Middle frontal gyrus (tissue), 1 donor: ENCODE results near the gene HTRA3.

Experiments used
- DNase-seq: peaks from one replicate; pipeline ENCODE4 v3.0.0-alpha.2; 2015; ENCODE audit warnings: low spot score; ENCODE audit errors: extremely low spot score

HTRA3 gene

GRCh38 chr4:8291701-8292477 is 22.3 kb downstream of the HTRA3 start:
- no peak for DNase-seq

- no peak for DNase-seq
Observed at GRCh38 chr4:8292478-8293107, 23.0 kb downstream of the HTRA3 start.

- no peak for DNase-seq
Observed at GRCh38 chr4:8293131-8293975, 23.8 kb downstream of the HTRA3 start.

- no peak for DNase-seq
Observed at GRCh38 chr4:8294036-8294435, 24.5 kb downstream of the HTRA3 start.

- DNase-seq: no peak
Observed at GRCh38 chr4:8294775-8295174, 25.2 kb downstream of the HTRA3 start.

GRCh38 chr4:8295471-8295870 is 25.9 kb downstream of the HTRA3 start:
- DNase-seq: no peak

- DNase-seq: no peak
Observed at GRCh38 chr4:8296491-8296890, 26.9 kb downstream of the HTRA3 start.

- no peak for DNase-seq
Observed at GRCh38 chr4:8297141-8297601, 27.6 kb downstream of the HTRA3 start.

- DNase-seq: no peak
Observed at GRCh38 chr4:8297691-8298485, 28.3 kb downstream of the HTRA3 start.

- no peak for DNase-seq
Observed at GRCh38 chr4:8300832-8301231, 31.3 kb downstream of the HTRA3 start.

GRCh38 chr4:8301851-8302730 is 32.5 kb downstream of the HTRA3 start:
- DNase-seq: no peak

GRCh38 chr4:8303081-8303480 is 33.5 kb downstream of the HTRA3 start:
- DNase-seq: no peak

- no peak for DNase-seq
Observed at GRCh38 chr4:8303485-8304281, 34.1 kb downstream of the HTRA3 start.

GRCh38 chr4:8304827-8305695 is 35.5 kb downstream of the HTRA3 start:
- DNase-seq: no peak

GRCh38 chr4:8305851-8306471 is 36.4 kb downstream of the HTRA3 start:
- DNase-seq: no peak

GRCh38 chr4:8306511-8307021 is 37.0 kb downstream of the HTRA3 start:
- DNase-seq: no peak

- DNase-seq: no peak
Observed at GRCh38 chr4:8307121-8307520, 37.6 kb downstream of the HTRA3 start.

- no peak for DNase-seq
Observed at GRCh38 chr4:8307714-8308113, 38.2 kb downstream of the HTRA3 start.
